GM12878 (cell line): Measurements from ENCODE around the gene RNU2-63P.

Experiments
- EZH2 ChIP-seq: IDR thresholded peaks from 2 replicates; pipeline ENCODE4 v1.6.1; 2012; ENCODE audit warnings: low read depth, mild to moderate bottlenecking, control low read depth, inconsistent platforms, low read length, borderline replicate concordance; ENCODE audit not compliant: control insufficient read depth
- NR2C2 ChIP-seq: IDR thresholded peaks from 2 replicates; pipeline ENCODE4 v1.6.1; 2011; ENCODE audit warnings: borderline replicate concordance, low read depth; ENCODE audit not compliant: control insufficient read depth, insufficient read length
- POLR2AphosphoS5 ChIP-seq: IDR thresholded peaks from 2 replicates; pipeline ENCODE4 v1.6.1; 2011; ENCODE audit warnings: mild to moderate bottlenecking, low read length, inconsistent platforms
- RAD21 ChIP-seq: IDR thresholded peaks from 2 replicates; pipeline ENCODE4 v1.6.1; 2011; ENCODE audit warnings: mild to moderate bottlenecking, low read depth, low read length, moderate library complexity; ENCODE audit not compliant: insufficient read depth
- RCOR1 ChIP-seq: conservative IDR thresholded peaks from 2 replicates; pipeline ENCODE4 v1.6.1; 2012; ENCODE audit warnings: low read depth, low read length, improper control_type of control experiment
- SKIL ChIP-seq: fragments of 450-650 bp; IDR thresholded peaks from 2 replicates; pipeline ENCODE4 v1.6.1; 2017; ENCODE audit warnings: mild to moderate bottlenecking, low read depth, inconsistent platforms; ENCODE audit not compliant: poor library complexity, severe bottlenecking
- SRF ChIP-seq, 2 experiments: IDR thresholded peaks; 2 replicates each; pipeline ENCODE4 v1.6.1; 2011; ENCODE audit warnings: low read depth in 2 of 2, low read length in 2 of 2, mild to moderate bottlenecking in 1 of 2, moderate library complexity in 1 of 2
- ZNF207 ChIP-seq: fragments of 450-650 bp; IDR thresholded peaks from 2 replicates; pipeline ENCODE4 v1.6.1; 2014; ENCODE audit warnings: antibody characterized with exemption, mild to moderate bottlenecking, borderline replicate concordance

DNA sequence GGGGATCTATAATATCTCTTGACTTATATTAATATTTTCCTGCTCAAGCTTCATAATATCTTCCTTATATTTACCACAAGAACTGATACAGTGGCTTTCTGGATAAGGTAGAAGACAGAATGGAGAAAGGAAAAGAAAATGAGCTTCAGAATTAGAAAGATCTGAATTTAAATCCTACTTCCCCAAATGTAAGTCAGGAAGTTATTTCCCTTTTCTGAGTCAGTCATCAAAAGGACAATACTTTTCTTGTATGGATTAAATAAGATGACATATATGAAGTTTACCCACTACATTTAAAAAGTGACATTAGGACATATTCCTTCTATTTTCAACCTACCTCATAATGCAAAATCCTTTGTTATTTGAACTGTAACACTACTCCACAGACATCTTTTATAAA is 20.3 kb upstream of the RNU2-63P start:
- TF ChIP-seq NR2C2 (no peak), SKIL (no peak), EZH2 (no peak), RAD21 (no peak), ZNF207 (no peak), POLR2AphosphoS5 (no peak), SRF (IDR thresholded peaks at IDR 0.05; ENCODE audit: low read depth in 2 of 2, low read length in 2 of 2) (no peak), RCOR1 (no peak)
